ENCODE measurements around the gene SGSM1. TPM values are rescaled to one million over a fixed set of nuclear protein-coding genes. Genes with fewer than 3 reads are reported as not detected.
A peak's percentile ranks its signal among the peaks of the same experiment; 100 is the strongest.

Gene SGSM1
- total RNA-seq, 1 experiment from 2014 or later, result not detected

DNA sequence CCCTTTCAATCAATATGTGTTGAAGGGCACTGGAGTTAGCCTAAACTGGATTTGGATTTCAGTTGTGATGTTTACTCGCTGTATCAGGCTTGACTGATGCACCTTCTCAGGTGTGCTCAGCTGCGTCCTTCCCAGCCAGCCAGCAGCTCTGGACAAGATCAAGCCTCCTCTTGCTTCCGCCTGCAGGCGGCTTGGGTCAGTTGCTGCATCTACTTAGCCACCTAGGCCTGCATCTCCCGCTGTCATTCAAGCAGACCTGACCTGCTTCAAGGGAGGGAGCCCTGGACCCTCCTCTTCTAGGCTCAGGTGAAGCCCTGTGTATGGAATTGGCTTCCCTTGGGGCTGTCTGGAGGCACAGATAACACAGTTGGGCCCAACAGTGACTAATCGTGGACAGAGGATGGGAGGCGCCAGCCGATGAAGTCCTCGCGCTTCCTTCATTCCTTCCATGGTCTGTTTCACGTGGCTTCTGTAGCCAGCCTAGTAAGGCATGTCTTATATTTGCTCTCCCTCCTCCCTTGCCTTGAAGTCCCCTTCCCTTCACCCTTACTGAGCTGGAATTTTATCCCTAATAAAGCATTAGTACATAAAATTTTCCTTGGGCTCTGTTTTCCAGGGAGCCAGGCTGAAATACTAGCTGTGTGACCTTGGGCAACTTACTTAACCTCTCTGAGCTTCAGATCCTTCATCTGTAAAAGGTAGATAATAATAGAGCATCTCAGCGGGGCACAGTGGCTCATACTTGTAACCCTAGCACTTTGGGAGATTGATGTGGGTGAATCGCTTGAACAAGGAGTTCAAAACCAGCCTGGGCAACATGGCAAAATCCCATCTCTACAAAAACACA is 142.6 kb downstream of the SGSM1 start:
- H3K27me3 ChIP-seq, result no peaks in the 10 kb centered on the region
- H3K4me3 ChIP-seq, result no peak overlapping the region
- DNase-seq, result no peak
- no peaks in the 10 kb centered on the region for H3K9me3 ChIP-seq
- no peaks in the 10 kb centered on the region for H3K36me3 ChIP-seq

GRCh38 chr22:24950272-24950902 is 144.4 kb downstream of the SGSM1 start:
- peak; percentile 50 for DNase-seq
- Histone ChIP-seq H3K9me3 (no peaks in the 10 kb centered on the region), H3K36me3 (peaks cover 6% of the 10 kb centered on the region; the same call in 1 of the 2 replicates), H3K4me3 (no peak overlapping the region), H3K27me3 (no peaks in the 10 kb centered on the region)

DNA sequence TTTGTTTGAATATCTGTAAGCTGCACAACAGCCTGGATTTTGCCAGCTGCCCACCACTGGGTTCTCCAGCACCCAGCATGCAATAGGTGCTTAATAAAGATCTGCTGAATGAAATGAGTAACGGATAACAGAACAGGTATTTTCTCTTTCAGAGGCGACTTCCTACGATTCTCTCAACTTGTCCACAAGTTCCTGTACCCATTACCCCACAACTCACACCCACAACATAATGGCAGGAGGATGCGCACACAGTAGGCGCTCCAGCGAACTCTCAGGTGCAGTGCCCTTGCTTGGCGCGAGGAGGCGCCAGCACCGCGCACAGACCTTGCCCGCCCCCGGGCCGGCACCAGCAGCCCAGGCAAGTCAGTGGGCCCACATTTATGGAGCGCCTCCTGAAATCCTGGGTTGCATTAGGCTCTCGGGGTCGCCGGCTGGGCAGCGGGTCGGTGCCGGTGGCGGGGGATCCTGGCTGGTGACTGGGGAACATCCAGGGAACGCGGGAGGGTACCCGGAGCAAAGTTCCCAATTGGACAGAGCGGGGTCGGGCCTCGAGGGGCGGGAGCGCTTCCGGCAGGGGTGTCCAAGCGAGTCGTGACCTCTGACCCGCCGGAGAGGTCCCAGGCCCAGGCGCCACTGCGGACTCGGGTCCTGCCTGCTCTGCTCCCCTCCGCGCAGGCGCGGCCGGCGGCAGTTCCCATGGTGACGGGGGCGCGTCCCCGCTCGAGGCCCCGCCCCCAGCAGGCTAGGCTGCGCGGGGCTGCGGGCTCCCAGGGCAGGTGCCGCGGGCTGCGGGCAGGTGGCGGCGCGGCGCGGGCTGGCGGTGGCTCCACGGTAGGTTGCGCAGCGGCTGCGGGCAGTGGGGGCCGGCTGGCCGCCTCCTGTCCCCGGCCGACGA is 146.2 kb downstream of the SGSM1 start, which contains the start of gene KIAA1671:
Gene KIAA1671 (plus strand): TSS at position 775 of the 895 bp plus-strand sequence. CDS start 75,284 bp downstream, outside the sequence.
- Histone ChIP-seq H3K27me3 (no peaks in the 10 kb centered on the region), H3K4me3 (peak within 1 kb of the TSS; percentile 83), H3K9me3 (no peaks in the 10 kb centered on the region), H3K36me3 (peaks cover 6% of the 10 kb centered on the region; the same call in 1 of the 2 replicates)
- DNase-seq, result peak; percentile 88

DNA sequence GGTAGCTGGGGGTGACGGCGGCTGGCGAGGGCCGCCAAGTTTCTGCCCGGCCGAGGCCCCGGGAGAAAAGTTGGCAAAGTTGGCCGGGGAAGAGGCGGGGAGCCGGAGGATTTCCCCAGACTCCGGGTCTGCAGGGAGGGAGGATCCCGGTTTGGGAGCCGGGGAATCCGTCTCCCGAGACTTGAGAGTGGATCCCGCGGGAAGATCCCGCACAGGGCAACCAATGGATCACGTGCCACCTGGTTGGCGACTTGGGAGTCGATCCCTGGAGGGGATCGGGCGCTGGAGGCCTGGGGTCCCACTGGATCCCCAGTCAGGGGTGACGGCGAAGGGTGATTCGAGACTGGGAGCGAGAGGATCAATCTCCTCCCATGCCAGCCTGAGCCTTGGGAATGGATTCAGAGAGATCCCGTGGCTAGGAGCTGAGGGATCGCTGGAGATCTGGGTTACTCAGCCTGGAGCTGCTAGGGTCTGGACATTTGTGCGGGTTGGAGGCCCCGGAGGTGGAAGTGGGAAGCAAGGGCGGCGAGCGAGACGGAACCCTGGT is 146.9 kb downstream of the SGSM1 start:
- Histone ChIP-seq H3K36me3 (peaks cover 6% of the 10 kb centered on the region; the same call in 1 of the 2 replicates), H3K9me3 (no peaks in the 10 kb centered on the region), H3K4me3 (peak overlapping the region; percentile 83), H3K27me3 (no peaks in the 10 kb centered on the region)
- peak; percentile 82 for DNase-seq

GRCh38 chr22:24953384-24954113 is 147.5 kb downstream of the SGSM1 start:
- Histone ChIP-seq H3K27me3 (no peaks in the 10 kb centered on the region), H3K9me3 (no peaks in the 10 kb centered on the region), H3K4me3 (peak overlapping the region; percentile 83), H3K36me3 (peaks cover 6% of the 10 kb centered on the region; the same call in 1 of the 2 replicates)
- no peak for DNase-seq

- H3K9me3 ChIP-seq, result no peaks in the 10 kb centered on the region
- peak overlapping the region; percentile 83 for H3K4me3 ChIP-seq
- DNase-seq, result no peak
- no peaks in the 10 kb centered on the region for H3K27me3 ChIP-seq
- peaks cover 6% of the 10 kb centered on the region; the same call in 1 of the 2 replicates for H3K36me3 ChIP-seq
Observed at GRCh38 chr22:24954114-24954463, 148.1 kb downstream of the SGSM1 start.

GRCh38 chr22:24954856-24955255 is 148.8 kb downstream of the SGSM1 start:
- Histone ChIP-seq H3K4me3 (no peak overlapping the region), H3K9me3 (no peaks in the 10 kb centered on the region), H3K27me3 (no peaks in the 10 kb centered on the region), H3K36me3 (peaks cover 6% of the 10 kb centered on the region; the same call in 1 of the 2 replicates)
- DNase-seq, result no peak

- H3K4me3 ChIP-seq, result no peak overlapping the region
- no peak for DNase-seq
- H3K36me3 ChIP-seq, result peaks cover 14% of the 10 kb centered on the region
Observed at GRCh38 chr22:24957043-24957442, 151.0 kb downstream of the SGSM1 start.

DNA sequence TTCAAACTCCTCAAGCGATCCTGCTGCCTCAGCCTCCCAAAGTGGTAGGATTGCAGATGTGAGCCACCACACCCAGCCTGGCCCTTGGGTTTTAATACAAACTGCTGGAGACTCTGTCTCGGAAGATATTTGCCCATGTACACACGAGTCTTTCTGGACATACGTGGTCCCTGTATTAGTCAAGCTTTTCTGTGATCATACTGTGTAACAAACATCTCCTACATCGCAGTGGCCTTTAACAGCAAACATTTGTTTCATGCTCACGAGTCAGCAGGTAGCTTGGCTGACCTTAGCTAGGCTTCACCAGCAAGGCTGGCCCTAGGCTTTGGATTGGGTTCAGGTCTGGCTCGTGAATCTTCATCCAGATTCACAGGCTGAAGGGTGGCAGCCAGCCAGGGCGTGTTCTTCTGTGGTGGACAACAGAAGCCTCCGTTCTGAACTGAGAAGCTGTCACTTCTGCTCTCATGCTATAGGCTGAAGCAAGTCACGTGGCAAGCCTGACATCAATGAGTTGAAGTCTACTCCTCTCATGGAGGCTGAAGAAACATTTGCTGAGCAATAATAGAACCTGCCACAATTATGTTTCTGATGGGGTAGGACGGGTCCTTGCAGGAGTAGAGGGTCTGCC is 155.3 kb downstream of the SGSM1 start:
- Histone ChIP-seq H3K9me3 (no peaks in the 10 kb centered on the region), H3K4me3 (no peak overlapping the region), H3K27me3 (no peaks in the 10 kb centered on the region), H3K36me3 (peaks cover 15% of the 10 kb centered on the region)
- DNase-seq, result no peak

More at GRCh38 chr22:24957043-24957442, 151.0 kb downstream of the SGSM1 start:
- H3K9me3 ChIP-seq, result no peaks in the 10 kb centered on the region
- H3K27me3 ChIP-seq, result no peaks in the 10 kb centered on the region

DNA sequence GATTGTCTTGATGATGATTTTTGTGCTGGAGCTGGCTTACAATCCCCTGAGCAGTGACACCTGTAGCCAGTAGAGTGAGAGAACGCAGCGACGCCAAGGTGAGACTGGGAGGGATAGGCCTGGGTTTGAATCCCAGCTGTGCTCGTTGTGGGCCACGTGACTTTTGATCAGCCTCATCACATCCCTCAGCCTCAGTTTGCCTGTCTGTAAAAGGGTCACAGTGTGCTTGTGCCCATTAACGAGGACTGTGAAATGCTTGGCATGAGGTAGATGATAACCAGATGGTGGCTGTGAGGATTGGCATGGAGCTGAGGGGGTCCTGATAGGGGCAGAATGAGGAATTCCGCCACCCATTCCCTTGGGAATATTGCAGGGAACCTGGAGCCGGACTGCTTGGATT is 156.1 kb downstream of the SGSM1 start:
- H3K4me3 ChIP-seq, result no peak overlapping the region
- peaks cover 22% of the 10 kb centered on the region for H3K36me3 ChIP-seq
- no peaks in the 10 kb centered on the region for H3K27me3 ChIP-seq
- H3K9me3 ChIP-seq, result no peaks in the 10 kb centered on the region
- DNase-seq, result no peak

- no peak for DNase-seq
- no peak overlapping the region for H3K4me3 ChIP-seq
- peaks cover 23% of the 10 kb centered on the region for H3K36me3 ChIP-seq
- no peaks in the 10 kb centered on the region for H3K27me3 ChIP-seq
- H3K9me3 ChIP-seq, result no peaks in the 10 kb centered on the region
Observed at GRCh38 chr22:24962835-24963234, 156.8 kb downstream of the SGSM1 start.

DNA sequence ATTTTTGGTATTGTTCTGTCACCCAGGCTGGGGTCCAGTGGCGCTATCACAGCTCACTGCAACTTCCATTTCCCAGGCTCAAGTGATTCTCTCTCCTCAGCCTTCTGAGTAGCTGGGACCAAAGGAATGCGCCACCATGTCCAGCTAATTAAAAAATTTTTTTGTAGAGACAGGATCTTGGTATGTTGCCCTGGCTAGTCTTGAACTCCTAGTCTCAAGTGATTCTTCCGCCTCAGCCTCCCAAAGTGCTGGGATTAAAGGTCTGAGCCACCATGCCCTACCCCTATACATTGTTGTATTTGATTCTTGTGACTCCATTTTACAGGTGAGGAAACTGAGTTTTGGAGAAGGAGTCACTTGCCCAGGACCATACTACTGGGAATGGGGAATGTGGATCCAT is 158.4 kb downstream of the SGSM1 start:
- H3K27me3 ChIP-seq, result no peaks in the 10 kb centered on the region
- H3K36me3 ChIP-seq, result peaks cover 23% of the 10 kb centered on the region
- DNase-seq, result no peak
- H3K4me3 ChIP-seq, result no peak overlapping the region
- H3K9me3 ChIP-seq, result no peaks in the 10 kb centered on the region

DNA sequence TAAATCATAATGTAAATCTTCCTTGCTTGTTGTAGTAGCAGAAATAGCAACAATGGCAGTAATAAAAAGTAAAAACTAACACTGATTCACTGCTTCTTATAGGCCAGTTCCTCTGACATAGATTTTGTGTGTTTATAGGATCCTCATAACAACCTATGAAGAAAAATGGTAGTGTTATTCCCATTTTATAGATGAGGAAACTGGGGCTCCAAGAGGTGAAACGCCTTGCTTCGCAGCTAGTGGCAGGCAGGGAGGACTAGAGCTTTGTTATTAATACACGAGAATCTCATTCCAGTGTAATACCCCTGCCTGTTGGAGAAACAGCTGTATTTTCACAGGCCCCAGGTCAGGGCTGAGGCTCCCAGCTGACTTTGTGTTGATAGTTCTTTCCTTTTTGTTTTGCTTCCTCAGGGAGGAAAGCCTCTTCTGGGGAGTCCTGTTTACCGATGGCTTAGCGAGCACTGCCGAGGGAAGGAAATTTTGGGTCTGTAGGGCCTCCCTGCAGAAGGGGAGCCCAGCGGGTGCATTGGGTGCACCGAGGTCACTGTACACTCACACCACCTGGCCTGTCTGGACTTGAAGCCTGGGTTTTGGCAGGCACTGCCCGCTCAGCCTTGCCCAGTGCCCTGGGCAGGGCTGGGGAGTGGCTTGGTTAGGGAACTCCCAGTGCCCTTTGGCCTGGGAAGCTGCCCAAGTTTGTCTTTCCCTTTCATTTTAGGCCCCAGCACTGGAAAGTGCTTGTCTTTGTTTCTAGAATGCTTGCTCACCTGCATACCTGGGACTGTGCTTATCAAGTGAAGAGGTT is 160.0 kb downstream of the SGSM1 start:
- H3K36me3 ChIP-seq, result peaks cover 21% of the 10 kb centered on the region
- no peaks in the 10 kb centered on the region for H3K27me3 ChIP-seq
- H3K9me3 ChIP-seq, result no peaks in the 10 kb centered on the region
- no peak overlapping the region for H3K4me3 ChIP-seq
- peak; percentile 96 for DNase-seq

DNA sequence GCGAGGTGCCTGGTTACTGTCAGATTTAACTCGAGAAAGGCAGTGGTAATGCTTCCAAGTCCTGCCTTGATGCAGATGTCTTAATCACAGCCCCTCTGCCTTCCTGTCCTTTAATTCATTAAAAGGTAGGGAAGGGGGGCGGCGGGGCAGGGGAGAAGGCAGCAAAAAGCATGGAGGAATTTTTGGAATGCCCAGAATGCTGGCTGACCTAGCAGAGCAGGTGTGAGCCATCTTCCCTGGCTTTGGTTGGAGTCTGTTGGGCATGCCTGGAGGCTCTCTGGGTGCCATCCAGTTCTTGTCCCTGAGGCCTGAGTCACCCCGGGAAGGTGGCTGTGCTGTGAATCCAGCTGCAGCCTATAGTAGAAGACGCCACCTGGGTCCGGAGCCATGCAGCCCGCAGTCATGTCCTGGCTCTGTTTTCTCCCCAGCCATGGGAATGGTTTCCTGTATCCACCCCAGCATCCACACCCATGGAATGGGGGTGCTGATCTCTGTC is 162.1 kb downstream of the SGSM1 start:
- no peaks in the 10 kb centered on the region for H3K27me3 ChIP-seq
- DNase-seq, result peak; percentile 87
- H3K4me3 ChIP-seq, result no peak overlapping the region
- no peaks in the 10 kb centered on the region for H3K9me3 ChIP-seq
- H3K36me3 ChIP-seq, result peaks cover 14% of the 10 kb centered on the region

All from MG63 (cell line).